ENCODE measurements around the gene EXTL1.
A peak's percentile ranks its signal among the peaks of the same experiment; 100 is the strongest.

EXTL1 gene

GRCh38 chr1:25999041-25999800 lies 22.4 kb upstream of the EXTL1 start:
- no peak for TF ChIP-seq CTCF (conservative IDR thresholded peaks at IDR 0.05)
- H3K27ac ChIP-seq, result peak overlapping the region; percentile 87

- H3K27ac ChIP-seq, result no peak overlapping the region
- no peak for TF ChIP-seq CTCF (conservative IDR thresholded peaks at IDR 0.05)
Observed at GRCh38 chr1:26003262-26003661, 18.3 kb upstream of the EXTL1 start.

GRCh38 chr1:26003756-26004155 lies 17.8 kb upstream of the EXTL1 start:
- no peak for TF ChIP-seq CTCF (conservative IDR thresholded peaks at IDR 0.05)
- H3K27ac ChIP-seq, result no peak overlapping the region

GRCh38 chr1:26005434-26006105 lies 16.0 kb upstream of the EXTL1 start:
- no peak overlapping the region for H3K27ac ChIP-seq
- TF ChIP-seq CTCF (conservative IDR thresholded peaks at IDR 0.05), result no peak

- TF ChIP-seq CTCF (conservative IDR thresholded peaks at IDR 0.05), result no peak
- no peak overlapping the region for H3K27ac ChIP-seq
Observed at GRCh38 chr1:26006710-26007109, 14.9 kb upstream of the EXTL1 start.

- no peak overlapping the region for H3K27ac ChIP-seq
- TF ChIP-seq CTCF (conservative IDR thresholded peaks at IDR 0.05), result peak; percentile 47
Observed at GRCh38 chr1:26009796-26010447, 11.7 kb upstream of the EXTL1 start.

- TF ChIP-seq CTCF (conservative IDR thresholded peaks at IDR 0.05), result no peak
- H3K27ac ChIP-seq, result no peak overlapping the region
Observed at GRCh38 chr1:26010825-26011224, 10.8 kb upstream of the EXTL1 start.

Data from VCaP (cell line).